Osteoblast (primary cell): ENCODE measurements around the gene MDM2. TPM values are rescaled to one million over a fixed set of nuclear protein-coding genes. Genes with fewer than 3 reads are reported as not detected.
"Not testable (repeated sequence)": the region's sequence is repeated elsewhere in the genome, so short reads cannot be mapped to it uniquely, and the experiment has no call there.

Source experiments
- DNase-seq: peaks from one replicate; pipeline ENCODE4 v3.0.0; 2011; ENCODE audit warnings: low spot score, mixed read lengths; ENCODE audit not compliant: insufficient read length; ENCODE audit errors: missing footprints
- H2AFZ ChIP-seq: 2 replicates; pipeline ENCODE4 v1.6.0; 2011; ENCODE audit warnings: mild to moderate bottlenecking, low read length
- H3K27ac ChIP-seq: 2 replicates; pipeline ENCODE4 v1.5.1; 2011; ENCODE audit warnings: mild to moderate bottlenecking, low read depth, low read length, moderate library complexity
- H3K27me3 ChIP-seq: 2 replicates; pipeline ENCODE4 v1.6.0; 2012; ENCODE audit warnings: mild to moderate bottlenecking, control low read depth, inconsistent platforms, low read length, moderate library complexity; ENCODE audit not compliant: insufficient read depth
- H3K36me3 ChIP-seq: 2 replicates; pipeline ENCODE4 v1.5.1; 2011; ENCODE audit warnings: mild to moderate bottlenecking, low read length, control low read depth, moderate library complexity; ENCODE audit not compliant: insufficient read depth
- H3K4me1 ChIP-seq: 2 replicates; pipeline ENCODE4 v1.5.1; 2011; ENCODE audit warnings: mild to moderate bottlenecking, low read length, control low read depth, moderate library complexity; ENCODE audit not compliant: insufficient read depth
- H3K4me2 ChIP-seq: 2 replicates; pipeline ENCODE4 v1.6.0; 2011; ENCODE audit warnings: mild to moderate bottlenecking, low read length; ENCODE audit not compliant: insufficient read depth
- H3K4me3 ChIP-seq: fragments of 200-600 bp; sonication (generic); 3 replicates; pipeline ENCODE4 v1.5.1; 2012; ENCODE audit warnings: mild to moderate bottlenecking, low read length, inconsistent platforms; ENCODE audit not compliant: insufficient read depth
- H3K79me2 ChIP-seq: 2 replicates; pipeline ENCODE4 v1.6.0; 2012; ENCODE audit warnings: mild to moderate bottlenecking, low read length, control low read depth, inconsistent platforms; ENCODE audit not compliant: insufficient read depth
- H3K9me3 ChIP-seq: 2 replicates; pipeline ENCODE4 v1.5.1; 2011; ENCODE audit warnings: low read depth, low read length, control low read depth
- H4K20me1 ChIP-seq: 2 replicates; pipeline ENCODE4 v1.6.0; 2012; ENCODE audit warnings: mild to moderate bottlenecking, low read length, control low read depth; ENCODE audit not compliant: insufficient read depth
- CTCF ChIP-seq: IDR thresholded peaks from 2 replicates; pipeline ENCODE4 v1.5.1; 2011; ENCODE audit warnings: mild to moderate bottlenecking, low read depth, low read length, moderate library complexity; ENCODE audit errors: extremely low read depth
- total RNA-seq: library from RNA; depleted of rRNA; stranded (reverse); fragments of >200 nt; gene quantifications from 2 replicates; pipeline ENCODE4 v1.2.3, GENCODE V29; 2012

MDM2 gene
- total RNA-seq, 1 donor = 225 TPM

- H3K4me1 ChIP-seq = no peaks in the 10 kb centered on the region
- H3K9me3 ChIP-seq = no peaks in the 10 kb centered on the region
- TF ChIP-seq CTCF = no peak
- DNase-seq = no peak
- no peak overlapping the region for H3K27ac ChIP-seq
- H4K20me1 ChIP-seq = no peaks in the 10 kb centered on the region
- H3K4me2 ChIP-seq = no peak overlapping the region
- H2AFZ ChIP-seq = no peak overlapping the region
- H3K79me2 ChIP-seq = no peaks in the 10 kb centered on the region
- no peaks in the 10 kb centered on the region for H3K36me3 ChIP-seq
- no peak overlapping the region for H3K4me3 ChIP-seq
- no peaks in the 10 kb centered on the region for H3K27me3 ChIP-seq
Observed at GRCh38 chr12:68856510-68856909, 48.5 kb downstream of the MDM2 start.

GRCh38 chr12:68861890-68862289 lies 53.9 kb downstream of the MDM2 start:
- no peak overlapping the region for H2AFZ ChIP-seq
- no peak for TF ChIP-seq CTCF
- no peak overlapping the region for H3K4me3 ChIP-seq
- H3K4me1 ChIP-seq = peaks cover 2% of the 10 kb centered on the region
- H3K4me2 ChIP-seq = no peak overlapping the region
- H3K36me3 ChIP-seq = no peaks in the 10 kb centered on the region
- no peaks in the 10 kb centered on the region for H3K27me3 ChIP-seq
- H3K27ac ChIP-seq = no peak overlapping the region
- H3K9me3 ChIP-seq = no peaks in the 10 kb centered on the region
- no peaks in the 10 kb centered on the region for H3K79me2 ChIP-seq
- H4K20me1 ChIP-seq = no peaks in the 10 kb centered on the region
- no peak for DNase-seq

- H3K9me3 ChIP-seq = no peaks in the 10 kb centered on the region
- no peaks in the 10 kb centered on the region for H3K36me3 ChIP-seq
- H3K27me3 ChIP-seq = no peaks in the 10 kb centered on the region
- H3K79me2 ChIP-seq = no peaks in the 10 kb centered on the region
- DNase-seq = no peak
- H3K27ac ChIP-seq = no peak overlapping the region
- no peak for TF ChIP-seq CTCF
- no peak overlapping the region for H3K4me3 ChIP-seq
- H3K4me1 ChIP-seq = peaks cover 2% of the 10 kb centered on the region
- H2AFZ ChIP-seq = peak overlapping the region; percentile 71
- H4K20me1 ChIP-seq = no peaks in the 10 kb centered on the region
- peak overlapping the region; percentile 26 for H3K4me2 ChIP-seq
Observed at GRCh38 chr12:68863109-68863770, 55.3 kb downstream of the MDM2 start.

- H4K20me1 ChIP-seq, H3K9me3 ChIP-seq, H3K27ac ChIP-seq, H3K27me3 ChIP-seq, H3K79me2 ChIP-seq, H3K4me3 ChIP-seq, H3K4me1 ChIP-seq, H3K36me3 ChIP-seq: not testable (repeated sequence)
- TF ChIP-seq CTCF = peak; percentile 63
- Histone ChIP-seq H3K4me2 (peak overlapping the region; percentile 26), H2AFZ (peak overlapping the region; percentile 71)
- peak; percentile 71 for DNase-seq
Observed at GRCh38 chr12:68863886-68864454, 56.0 kb downstream of the MDM2 start.
